T-helper 9 cell (primary cell): Measurements from ENCODE around the gene USF3.

Experiments used
- DNase-seq: peaks from one replicate; pipeline ENCODE4 v3.0.0-alpha.2; 2020

USF3 gene

DNA sequence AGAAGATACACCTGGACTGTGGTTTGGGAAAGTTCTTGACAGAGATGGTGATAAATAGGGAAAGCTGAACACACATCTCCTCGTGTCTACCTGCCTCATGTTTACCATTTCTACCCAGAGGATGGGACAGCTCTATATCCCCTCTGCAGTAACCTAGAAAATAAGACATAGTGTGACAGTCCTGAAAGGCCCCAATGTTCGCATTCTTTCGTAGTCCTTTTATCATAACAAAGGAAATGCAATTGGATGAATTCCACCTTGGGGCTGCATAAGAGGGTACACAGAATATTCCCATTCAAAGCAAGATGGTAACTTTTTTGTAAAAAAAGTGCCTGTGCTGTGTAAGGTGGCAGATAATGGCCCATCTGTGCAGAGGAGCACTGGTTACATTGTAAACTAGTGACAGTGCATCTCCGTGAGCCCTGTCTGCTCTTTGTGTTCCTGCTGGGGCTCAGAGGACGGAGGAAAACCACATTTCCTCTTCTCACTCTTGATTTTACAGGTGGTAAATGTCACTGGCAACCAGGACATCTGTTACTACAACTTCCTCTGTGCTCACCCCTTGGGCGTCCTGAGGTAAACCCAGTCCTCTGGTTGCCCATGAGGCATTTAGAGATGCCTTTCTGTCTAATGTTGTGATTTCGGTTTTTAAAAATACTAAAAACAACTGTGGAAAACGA, 89.8 kb downstream of the USF3 start:
- no peak for DNase-seq

DNA sequence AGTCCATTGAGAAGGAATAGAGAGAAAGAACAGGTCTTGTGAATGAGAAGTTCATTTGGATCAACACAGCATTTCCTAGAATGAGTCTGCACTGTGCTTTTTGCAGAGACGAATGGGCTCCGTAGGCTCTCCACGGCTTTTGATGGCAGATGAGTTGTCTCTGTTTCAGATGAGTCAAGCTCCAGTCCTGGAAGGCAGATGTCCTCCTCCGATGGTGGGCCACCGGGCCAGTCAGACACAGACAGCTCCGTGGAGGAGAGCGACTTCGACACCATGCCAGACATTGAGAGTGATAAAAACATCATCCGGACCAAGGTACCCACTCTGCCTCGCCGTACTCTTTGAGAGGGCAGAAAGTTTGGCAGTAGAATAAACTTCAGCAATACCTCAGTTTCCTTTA, 93.6 kb downstream of the USF3 start:
- no peak for DNase-seq

DNA sequence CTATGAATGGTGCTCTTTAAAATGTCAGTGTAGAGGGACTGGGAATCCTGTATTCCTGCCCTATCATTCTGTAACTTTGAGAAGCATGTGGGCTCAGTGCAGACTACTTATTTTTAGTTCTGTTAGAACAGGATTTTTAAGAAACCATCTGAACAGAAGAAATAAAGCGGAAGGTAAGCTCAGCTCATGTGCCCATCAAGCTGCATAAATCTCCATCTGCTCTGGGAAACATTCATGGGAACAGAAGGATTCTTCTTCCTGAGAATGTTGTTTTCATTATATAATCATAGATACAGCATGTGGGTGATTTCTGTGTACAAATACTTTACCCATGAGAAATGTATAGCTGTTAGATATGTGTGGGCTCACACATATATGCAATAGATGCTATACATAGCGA, 94.2 kb downstream of the USF3 start:
- no peak for DNase-seq

DNA sequence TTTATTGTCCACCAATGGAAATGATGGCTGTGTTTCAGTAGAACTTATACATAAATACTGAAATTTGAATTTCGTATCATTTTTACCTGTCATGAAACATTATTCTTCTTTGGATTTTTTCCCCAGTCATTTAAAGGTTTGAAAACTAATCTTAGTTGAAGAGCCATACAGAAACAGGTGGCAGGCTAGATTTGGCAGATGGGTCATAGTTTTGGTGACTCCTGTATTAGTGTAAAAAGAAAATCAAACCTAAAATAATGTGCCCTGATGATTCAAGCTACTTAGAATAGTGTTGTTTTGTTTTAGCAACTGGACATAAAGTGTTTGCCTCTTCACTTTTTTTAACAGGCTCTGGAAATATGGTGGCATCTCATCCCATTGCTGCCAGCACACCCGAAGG, 95.2 kb downstream of the USF3 start:
- DNase-seq: no peak

DNA sequence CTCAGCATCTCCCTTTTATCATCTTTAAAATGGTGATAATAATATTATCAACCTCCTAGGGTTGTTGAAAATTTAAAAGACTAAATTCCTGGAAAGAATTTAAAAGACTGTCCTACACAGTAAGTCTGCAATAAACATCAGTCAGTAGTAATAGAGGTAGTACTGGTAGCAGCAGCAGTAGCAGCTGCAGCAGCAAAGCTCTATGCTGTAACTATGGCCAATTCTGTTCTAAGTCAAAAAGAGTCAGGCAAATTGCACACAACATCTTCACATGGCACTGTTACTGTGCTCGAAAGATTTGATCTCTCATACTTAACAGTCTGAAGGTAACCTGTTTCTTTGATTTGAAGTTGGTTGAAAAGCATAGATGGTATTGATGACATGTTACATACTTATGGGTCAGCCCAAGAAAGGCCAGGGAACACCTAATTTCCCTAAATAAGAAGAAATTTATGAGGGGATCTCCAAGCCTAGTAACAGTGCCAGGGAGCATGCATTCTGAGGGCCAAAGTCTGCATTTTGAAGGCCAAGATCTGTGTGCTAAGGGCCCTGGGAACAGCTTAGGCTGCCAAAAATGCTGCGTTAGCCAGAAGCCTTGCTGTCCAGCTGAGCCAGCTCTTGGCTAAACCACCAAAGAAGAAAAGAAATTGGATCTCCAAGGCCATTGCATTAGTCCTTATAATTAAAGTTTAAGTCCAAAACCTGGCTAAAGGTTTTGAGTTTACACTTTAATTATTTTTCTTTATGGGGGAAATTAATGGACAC, 95.8 kb downstream of the USF3 start:
- no peak for DNase-seq
